Loucy (cell line): ENCODE data around the gene UNC50.

Source experiments
- CTCF ChIP-seq: fragments of 200-600 bp; sonication (generic); conservative IDR thresholded peaks from 2 replicates; pipeline ENCODE4 v1.5.1; 2014; ENCODE audit warnings: mild to moderate bottlenecking, antibody characterized with exemption, low read length
- EZH2phosphoT487 ChIP-seq: fragments of 200-600 bp; IDR thresholded peaks from 2 replicates; pipeline ENCODE4 v1.6.1; 2018; ENCODE audit warnings: antibody characterized with exemption, mild to moderate bottlenecking, moderate library complexity, borderline replicate concordance

GRCh38 chr2:98654699-98655495, 46.5 kb downstream of the UNC50 start:
- TF ChIP-seq CTCF = no peak
- no peak for TF ChIP-seq EZH2phosphoT487
